ENCODE measurements around the gene MED1. TPM values are rescaled to one million over a fixed set of nuclear protein-coding genes. Genes with fewer than 3 reads are reported as not detected.

MED1 gene
- total RNA-seq, 1 experiment from 2014 or later: 58.9 TPM

DNA sequence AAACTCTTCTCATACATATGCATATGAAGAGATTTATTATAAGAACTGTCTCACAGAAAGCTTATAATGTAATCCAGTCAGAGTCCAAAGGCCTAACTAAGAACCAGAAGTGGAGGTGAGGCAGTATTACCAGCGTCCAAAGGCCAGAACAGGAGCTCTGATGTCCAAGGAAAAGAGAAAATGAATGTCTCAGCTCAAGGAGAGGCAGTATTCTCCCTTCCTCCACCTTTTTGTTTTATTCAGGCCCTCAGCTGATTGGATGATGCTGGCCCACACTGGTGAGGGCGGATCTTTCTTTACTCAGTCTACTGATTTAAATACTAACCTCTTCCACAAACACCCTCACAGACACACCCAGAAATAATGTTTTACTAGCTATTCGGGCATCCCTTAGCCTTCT lies 93.1 kb downstream of the MED1 start:
- H3K36me3 Mint-ChIP-seq (ENCODE audit: insufficient read depth, unreplicated experiment): no peaks in the 10 kb centered on the region
- Histone ChIP-seq H3K27me3 (replicated peaks; ENCODE audit: control insufficient read depth, insufficient read depth, low read length) (no peaks in the 10 kb centered on the region), H3K9me3 (no peaks in the 10 kb centered on the region), H3K36me3 (ENCODE audit: control insufficient read depth, insufficient read depth, low read length) (no peaks in the 10 kb centered on the region), H3K4me1 (peaks cover 3% of the 10 kb centered on the region; the same call in 1 of the 2 replicates), H3K4me3 (ENCODE audit: low read depth, low read length) (no peak overlapping the region)
- no peaks in the 10 kb centered on the region for H3K4me1 Mint-ChIP-seq (ENCODE audit: low read depth, unreplicated experiment)
- no TSS peak for BruUV-seq (replicated peaks)
- H3K4me3 Mint-ChIP-seq (ENCODE audit: unreplicated experiment): no peak overlapping the region
- no peak for DNase-seq
- POLR2A ChIA-PET: no interaction called here
- no peaks in the 10 kb centered on the region for H3K27me3 Mint-ChIP-seq (ENCODE audit: insufficient read depth, unreplicated experiment)
- intact Hi-C loops (cut with micrococcal nuclease; ENCODE audit: unreplicated experiment): no loop called here
- H3K27ac Mint-ChIP-seq (ENCODE audit: unreplicated experiment): no peak overlapping the region
- TF ChIP-seq, protein P1, sequence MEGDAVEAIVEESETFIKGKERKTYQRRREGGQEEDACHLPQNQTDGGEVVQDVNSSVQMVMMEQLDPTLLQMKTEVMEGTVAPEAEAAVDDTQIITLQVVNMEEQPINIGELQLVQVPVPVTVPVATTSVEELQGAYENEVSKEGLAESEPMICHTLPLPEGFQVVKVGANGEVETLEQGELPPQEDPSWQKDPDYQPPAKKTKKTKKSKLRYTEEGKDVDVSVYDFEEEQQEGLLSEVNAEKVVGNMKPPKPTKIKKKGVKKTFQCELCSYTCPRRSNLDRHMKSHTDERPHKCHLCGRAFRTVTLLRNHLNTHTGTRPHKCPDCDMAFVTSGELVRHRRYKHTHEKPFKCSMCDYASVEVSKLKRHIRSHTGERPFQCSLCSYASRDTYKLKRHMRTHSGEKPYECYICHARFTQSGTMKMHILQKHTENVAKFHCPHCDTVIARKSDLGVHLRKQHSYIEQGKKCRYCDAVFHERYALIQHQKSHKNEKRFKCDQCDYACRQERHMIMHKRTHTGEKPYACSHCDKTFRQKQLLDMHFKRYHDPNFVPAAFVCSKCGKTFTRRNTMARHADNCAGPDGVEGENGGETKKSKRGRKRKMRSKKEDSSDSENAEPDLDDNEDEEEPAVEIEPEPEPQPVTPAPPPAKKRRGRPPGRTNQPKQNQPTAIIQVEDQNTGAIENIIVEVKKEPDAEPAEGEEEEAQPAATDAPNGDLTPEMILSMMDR (IDR thresholded peaks at IDR 0.05; ENCODE audit: insufficient read depth in 1 of 2, low read depth in 1 of 2, low read length in 1 of 2, severe bottlenecking in 1 of 2, unreplicated experiment in 1 of 2): no peak
- CTCF ChIA-PET: interaction anchor here (0.5 kb wide), 1 partner anchor 86 kb away, joined by 5 read pairs; no protein-coding TSS in a partner anchor
- no peaks in the 10 kb centered on the region for H3K9me3 Mint-ChIP-seq (ENCODE audit: unreplicated experiment)

DNA sequence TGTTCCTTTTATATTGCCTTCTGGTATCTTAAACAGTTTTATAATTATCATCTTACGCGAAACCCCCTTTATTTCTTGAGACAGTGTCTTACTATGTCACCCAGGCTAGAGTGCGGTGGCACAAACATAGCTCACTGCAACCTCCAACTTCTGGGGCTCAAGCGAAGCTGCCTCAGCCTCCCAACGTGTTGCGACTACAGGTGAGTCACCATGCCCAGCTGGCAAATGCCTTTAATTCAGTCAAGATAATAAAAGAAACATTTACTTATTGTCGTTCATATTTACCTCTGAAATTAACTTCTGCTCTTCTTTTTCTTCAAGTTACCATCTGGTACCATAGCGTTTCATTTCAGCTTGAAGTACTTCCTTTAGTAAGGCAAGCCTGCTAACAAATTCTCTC lies 93.6 kb downstream of the MED1 start:
- no peak overlapping the region for H3K4me3 ChIP-seq (ENCODE audit: low read depth, low read length)
- H3K4me3 Mint-ChIP-seq (ENCODE audit: unreplicated experiment): no peak overlapping the region
- no peaks in the 10 kb centered on the region for H3K4me1 Mint-ChIP-seq (ENCODE audit: low read depth, unreplicated experiment)
- POLR2A ChIA-PET: no interaction called here
- no TSS peak for BruUV-seq (replicated peaks)
- no peak for DNase-seq
- H3K27me3 ChIP-seq (replicated peaks; ENCODE audit: control insufficient read depth, insufficient read depth, low read length): no peaks in the 10 kb centered on the region
- H3K27ac Mint-ChIP-seq (ENCODE audit: unreplicated experiment): no peak overlapping the region
- H3K36me3 ChIP-seq (ENCODE audit: control insufficient read depth, insufficient read depth, low read length): no peaks in the 10 kb centered on the region
- no peaks in the 10 kb centered on the region for H3K36me3 Mint-ChIP-seq (ENCODE audit: insufficient read depth, unreplicated experiment)
- H3K27me3 Mint-ChIP-seq (ENCODE audit: insufficient read depth, unreplicated experiment): no peaks in the 10 kb centered on the region
- peaks cover 3% of the 10 kb centered on the region; the same call in 1 of the 2 replicates for H3K4me1 ChIP-seq
- CTCF ChIA-PET: no interaction called here
- no peaks in the 10 kb centered on the region for H3K9me3 Mint-ChIP-seq (ENCODE audit: unreplicated experiment)
- no peaks in the 10 kb centered on the region for H3K9me3 ChIP-seq
- intact Hi-C loops (cut with micrococcal nuclease; ENCODE audit: unreplicated experiment): no loop called here
- TF ChIP-seq, protein P1 (IDR thresholded peaks at IDR 0.05; ENCODE audit: insufficient read depth in 1 of 2, low read depth in 1 of 2, low read length in 1 of 2, severe bottlenecking in 1 of 2, unreplicated experiment in 1 of 2): no peak

Other genes starting within 250 kb of the MED1 start
- 0.09 TPM in 1 of 2 replicates, not detected in the other for gene STAC2, start 225.3 kb downstream of the MED1 start, total RNA-seq (2022)
- gene FBXL20, start 49.6 kb downstream of the MED1 start, total RNA-seq (2022): 11.2 and 12.6 TPM in 2 replicates
- gene CDK12, start 10.2 kb upstream of the MED1 start, total RNA-seq (2022): 85.5 and 86.6 TPM in 2 replicates
- not detected in 2 replicates for gene NEUROD2, start 156.7 kb upstream of the MED1 start, total RNA-seq (2022)
- gene PPP1R1B, start 175.7 kb upstream of the MED1 start, total RNA-seq (2022): not detected in 2 replicates
- gene STARD3, start 185.9 kb upstream of the MED1 start, total RNA-seq (2022): 42.6 and 55.5 TPM in 2 replicates
- 1.6 TPM in 2 replicates for gene TCAP, start 214.1 kb upstream of the MED1 start, total RNA-seq (2022)
- gene PNMT, start 217.2 kb upstream of the MED1 start, total RNA-seq (2022): not detected in 2 replicates
- 14.7 and 17.4 TPM in 2 replicates for gene PGAP3, start 236.8 kb upstream of the MED1 start, total RNA-seq (2022)
- 121 and 124 TPM in 2 replicates for gene ERBB2, start 248.8 kb upstream of the MED1 start, total RNA-seq (2022)

Data from Caco-2 (cell line).